Neuronal stem cell (in vitro differentiated cells): ENCODE results near the gene HES1.
A peak's percentile ranks its signal among the peaks of the same experiment; 100 is the strongest.

Experiments
- DNase-seq: peaks from one replicate; pipeline ENCODE4 v3.0.0-alpha.2; 2013; ENCODE audit warnings: low spot score
- H2AFZ ChIP-seq: one replicate; pipeline ENCODE4 v1.6.1; 2013; ENCODE audit warnings: mild to moderate bottlenecking, low read length, inconsistent platforms
- H2AK5ac ChIP-seq: 2 replicates; pipeline ENCODE4 v1.6.1; 2013; ENCODE audit warnings: low read depth, mild to moderate bottlenecking, inconsistent platforms, low read length, moderate library complexity, mixed read lengths
- H2BK120ac ChIP-seq: 2 replicates; pipeline ENCODE4 v1.6.1; 2013; ENCODE audit warnings: low read depth, mild to moderate bottlenecking, inconsistent platforms, low read length, moderate library complexity, mixed read lengths
- H2BK12ac ChIP-seq: one replicate; pipeline ENCODE4 v1.6.1; 2013; ENCODE audit warnings: low read length, inconsistent platforms
- H2BK15ac ChIP-seq: 2 replicates; pipeline ENCODE4 v1.6.1; 2013; ENCODE audit warnings: mild to moderate bottlenecking, low read length, inconsistent platforms, mixed read lengths
- H2BK5ac ChIP-seq: one replicate; pipeline ENCODE4 v1.6.1; 2013; ENCODE audit warnings: inconsistent platforms, mild to moderate bottlenecking, low read length, moderate library complexity
- H3K14ac ChIP-seq: one replicate; pipeline ENCODE4 v1.6.1; 2013; ENCODE audit warnings: low read length, inconsistent platforms
- H3K18ac ChIP-seq: 2 replicates; pipeline ENCODE4 v1.6.1; 2013; ENCODE audit warnings: low read length, inconsistent platforms
- H3K23ac ChIP-seq: 2 replicates; pipeline ENCODE4 v1.6.1; 2013; ENCODE audit warnings: low read depth, mild to moderate bottlenecking, mixed read lengths, low read length, inconsistent platforms; ENCODE audit not compliant: poor library complexity
- H3K27ac ChIP-seq: replicated peaks from 3 replicates; pipeline ENCODE4 v1.5.1; 2013; ENCODE audit warnings: low read length, inconsistent platforms
- H3K27me3 ChIP-seq, 3 experiments: 2 replicates each; pipeline ENCODE4 v1.6.1; 2013; ENCODE audit warnings: low read length in 3 of 3, mild to moderate bottlenecking in 2 of 3, inconsistent platforms in 1 of 3, low read depth in 1 of 3, mixed read lengths in 1 of 3, moderate library complexity in 1 of 3; ENCODE audit not compliant: control insufficient read depth in 3 of 3, insufficient read depth in 3 of 3
- H3K36me3 ChIP-seq, 2 donors: replicated peaks in 1 of 2; 2 replicates each; pipeline ENCODE4 v1.6.1; 2013; ENCODE audit warnings: low read length in 2 of 2; ENCODE audit not compliant: control insufficient read depth in 2 of 2, insufficient read depth in 2 of 2
- H3K4ac ChIP-seq: 2 replicates; pipeline ENCODE4 v1.6.1; 2013; ENCODE audit warnings: inconsistent platforms, mild to moderate bottlenecking, low read length, moderate library complexity
- H3K4me1 ChIP-seq, 2 donors: 1 replicate in 1 of 2; 2 replicates in 1 of 2; pipeline ENCODE4 v1.6.1; 2013; ENCODE audit warnings: low read length in 2 of 2, low read depth in 1 of 2; ENCODE audit not compliant: control insufficient read depth in 2 of 2, insufficient read depth in 1 of 2
- H3K4me2 ChIP-seq: one replicate; pipeline ENCODE4 v1.6.1; 2013; ENCODE audit warnings: mild to moderate bottlenecking, low read length, inconsistent platforms; ENCODE audit not compliant: insufficient read depth, poor library complexity, severe bottlenecking
- H3K4me3 ChIP-seq, 2 donors: 2 replicates each; pipeline ENCODE4 v1.5.1; 2013; ENCODE audit warnings: low read length in 2 of 2, mild to moderate bottlenecking in 2 of 2, inconsistent platforms in 1 of 2, moderate library complexity in 1 of 2
- H3K79me1 ChIP-seq: one replicate; pipeline ENCODE4 v1.6.1; 2013; ENCODE audit warnings: low read depth, mild to moderate bottlenecking, inconsistent platforms, low read length, moderate library complexity
- H3K9ac ChIP-seq: one replicate; pipeline ENCODE4 v1.6.1; 2013; ENCODE audit warnings: mild to moderate bottlenecking, low read depth, low read length, inconsistent platforms; ENCODE audit not compliant: poor library complexity
- H3K9me3 ChIP-seq, 2 donors: replicated peaks in 1 of 2; 2 replicates each; pipeline versions ENCODE3 to v1.6.1; 2013; ENCODE audit warnings: low read length in 2 of 2, mild to moderate bottlenecking in 2 of 2, inconsistent platforms in 1 of 2, low read depth in 1 of 2, mixed read lengths in 1 of 2, moderate library complexity in 1 of 2; ENCODE audit not compliant: control insufficient read depth in 2 of 2, insufficient read depth in 1 of 2
- H4K8ac ChIP-seq: one replicate; pipeline ENCODE4 v1.6.1; 2013; ENCODE audit warnings: low read depth, mild to moderate bottlenecking, inconsistent platforms, low read length, moderate library complexity
- H4K91ac ChIP-seq: one replicate; pipeline ENCODE4 v1.6.1; 2013; ENCODE audit warnings: low read length, low read depth, mild to moderate bottlenecking, inconsistent platforms; ENCODE audit not compliant: poor library complexity
- WGBS, 2 donors: extraction: QIAGEN DNeasy Blood & Tissue Kit; methylation state at CpG; one replicate each; pipeline ENCODE4 v1.1.7; 2013; ENCODE audit warnings: missing lambda C conversion rate in 2 of 2, mixed read lengths in 1 of 2; ENCODE audit not compliant: insufficient read length in 2 of 2, insufficient replicate concordance in 1 of 2; ENCODE audit errors: extremely low coverage in 2 of 2; 5-methylcytosine and 5-hydroxymethylcytosine counted together

The HES1 gene

DNA sequence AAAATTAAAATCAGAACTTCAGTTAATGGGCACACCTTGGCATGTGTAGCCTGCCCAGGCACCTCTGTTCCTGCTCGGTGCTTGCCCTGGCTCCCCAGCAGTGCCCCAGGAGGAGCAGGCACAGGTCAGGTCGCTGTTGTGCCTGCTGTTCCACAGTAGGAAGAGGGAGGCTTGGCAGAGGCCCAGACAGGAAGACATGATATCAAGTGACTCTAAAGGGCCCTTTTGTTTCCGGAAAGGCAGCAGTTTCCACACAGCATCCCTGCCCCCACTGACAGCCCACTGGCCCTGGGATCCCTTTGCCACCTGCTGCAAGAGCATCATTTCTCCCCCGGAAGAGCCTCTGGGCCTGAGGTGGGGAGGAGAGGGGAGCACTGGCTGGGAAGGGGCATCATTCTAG lies 40.5 kb upstream of the HES1 start:
- no peak overlapping the region for H3K9ac ChIP-seq
- H3K4me3 ChIP-seq, result no peak overlapping the region
- H2AFZ ChIP-seq, result peak overlapping the region; percentile 51
- no peak overlapping the region for H2BK120ac ChIP-seq
- H3K27ac ChIP-seq, result no peak overlapping the region
- no peak overlapping the region for H2BK15ac ChIP-seq
- WGBS, 2 donors, result no CpG with 5 or more reads among the region's 4 CpGs
- H3K18ac ChIP-seq, result peak overlapping the region; percentile 50
- no peak overlapping the region for H4K91ac ChIP-seq
- no peak overlapping the region for H3K23ac ChIP-seq
- H3K27me3 ChIP-seq, result peaks cover 0 to 8% (median 0%) of the 10 kb centered on the region in 3 experiments
- no peak overlapping the region for H3K4me2 ChIP-seq
- H3K9me3 ChIP-seq, result no peaks in the 10 kb centered on the region
- no peak overlapping the region for H3K4ac ChIP-seq
- peak overlapping the region; percentile 43 for H2AK5ac ChIP-seq
- no peak overlapping the region for H3K14ac ChIP-seq
- H3K4me1 ChIP-seq, result peaks cover 27 to 32% of the 10 kb centered on the region in 2 donors
- H3K36me3 ChIP-seq, result no peaks in the 10 kb centered on the region
- no peak overlapping the region for H2BK5ac ChIP-seq
- no peak overlapping the region for H2BK12ac ChIP-seq
- H4K8ac ChIP-seq, result no peak overlapping the region
- no peaks in the 10 kb centered on the region for H3K79me1 ChIP-seq
- no peak for DNase-seq

DNA sequence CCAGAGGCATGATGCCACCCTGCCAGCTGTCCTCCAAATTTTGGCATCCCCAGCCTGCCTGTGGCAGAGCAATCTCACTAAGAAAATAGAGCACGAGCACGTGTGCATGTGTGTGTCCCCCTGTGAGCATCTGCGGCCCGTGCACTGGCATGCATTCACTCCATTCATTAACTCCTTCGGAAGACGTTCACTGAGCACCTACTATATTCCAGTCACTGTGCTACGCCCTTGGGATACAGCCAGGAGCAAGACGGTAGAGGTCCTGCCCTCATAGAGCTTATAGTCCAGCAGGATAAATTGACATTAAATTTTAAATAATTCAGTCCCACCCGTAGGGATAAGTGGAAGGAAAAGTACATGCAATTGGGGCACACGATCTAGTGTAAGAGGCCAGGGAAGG lies 40.0 kb upstream of the HES1 start:
- Histone ChIP-seq H2BK5ac (no peak overlapping the region), H2BK15ac (no peak overlapping the region), H4K8ac (no peak overlapping the region), H3K18ac (peak overlapping the region; percentile 50), H2BK120ac (no peak overlapping the region), H2AFZ (no peak overlapping the region), H4K91ac (no peak overlapping the region), H3K23ac (no peak overlapping the region), H3K9ac (no peak overlapping the region), H3K27ac (no peak overlapping the region), H3K4me2 (no peak overlapping the region), H2AK5ac (peak overlapping the region; percentile 43), H3K27me3 (peaks cover 0 to 12% (median 0%) of the 10 kb centered on the region in 3 experiments), H3K14ac (peak overlapping the region; percentile 58), H3K79me1 (no peaks in the 10 kb centered on the region), H3K4me1 (peaks cover 23 to 31% of the 10 kb centered on the region in 2 donors), H3K4me3 (no peak overlapping the region), H3K4ac (no peak overlapping the region), H2BK12ac (no peak overlapping the region), H3K36me3 (no peaks in the 10 kb centered on the region), H3K9me3 (no peaks in the 10 kb centered on the region)
- WGBS, 2 donors, result no CpG with 5 or more reads among the region's 10 CpGs
- DNase-seq, result no peak

DNA sequence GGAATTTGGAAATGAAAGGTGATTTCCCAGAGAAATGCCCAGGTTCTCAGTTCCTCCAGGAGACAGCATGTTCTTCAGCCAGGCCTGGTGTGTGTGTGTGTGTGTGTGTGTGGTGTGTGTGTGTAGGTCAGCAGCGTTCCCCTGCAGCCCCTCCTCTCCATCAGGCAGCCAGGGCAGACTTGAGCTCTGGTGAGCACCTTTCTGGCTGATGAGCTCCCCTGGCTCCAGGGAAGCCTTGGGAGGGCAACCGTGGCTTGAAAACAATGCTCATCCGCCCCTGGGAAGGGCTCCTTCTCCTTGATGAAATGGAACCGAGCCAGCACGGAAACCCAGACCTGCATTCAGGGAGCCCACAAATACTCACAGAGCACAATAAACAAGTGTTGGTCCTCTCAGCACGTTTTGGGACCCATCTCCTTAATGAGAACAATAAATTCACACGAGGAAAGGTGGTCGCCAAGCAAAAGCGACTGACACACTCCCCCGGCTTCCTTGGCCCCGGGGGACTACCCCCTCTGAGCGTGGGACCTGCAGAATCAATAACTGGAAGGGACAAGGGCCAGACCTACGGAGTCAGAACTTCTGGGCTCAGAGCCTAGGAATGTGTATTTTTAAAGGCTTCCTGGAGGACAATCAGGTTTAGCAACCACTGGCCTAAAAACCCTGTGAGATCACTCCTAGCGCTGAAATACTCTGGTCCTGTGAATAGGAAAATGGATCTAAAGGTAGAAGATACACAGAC lies 38.6 kb upstream of the HES1 start:
- H3K9ac ChIP-seq, result no peak overlapping the region
- peaks cover 0 to 26% (median 0%) of the 10 kb centered on the region in 3 experiments for H3K27me3 ChIP-seq
- H3K4me1 ChIP-seq, result peaks cover 19 to 30% of the 10 kb centered on the region in 2 donors
- no peak overlapping the region for H3K27ac ChIP-seq
- H4K91ac ChIP-seq, result no peak overlapping the region
- no peaks in the 10 kb centered on the region for H3K9me3 ChIP-seq
- H3K14ac ChIP-seq, result no peak overlapping the region
- no peak overlapping the region for H2AK5ac ChIP-seq
- no peaks in the 10 kb centered on the region for H3K79me1 ChIP-seq
- no peak overlapping the region for H3K4ac ChIP-seq
- no peak overlapping the region for H3K4me2 ChIP-seq
- no peaks in the 10 kb centered on the region for H3K36me3 ChIP-seq
- no peak overlapping the region for H2BK5ac ChIP-seq
- H3K4me3 ChIP-seq, result no peak overlapping the region
- DNase-seq, result no peak
- H3K23ac ChIP-seq, result no peak overlapping the region
- H2AFZ ChIP-seq, result peak overlapping the region; percentile 71
- no peak overlapping the region for H3K18ac ChIP-seq
- no peak overlapping the region for H2BK15ac ChIP-seq
- H2BK120ac ChIP-seq, result no peak overlapping the region
- WGBS, 2 donors, result no CpG with 5 or more reads among the region's 14 CpGs
- H2BK12ac ChIP-seq, result no peak overlapping the region
- H4K8ac ChIP-seq, result no peak overlapping the region

DNA sequence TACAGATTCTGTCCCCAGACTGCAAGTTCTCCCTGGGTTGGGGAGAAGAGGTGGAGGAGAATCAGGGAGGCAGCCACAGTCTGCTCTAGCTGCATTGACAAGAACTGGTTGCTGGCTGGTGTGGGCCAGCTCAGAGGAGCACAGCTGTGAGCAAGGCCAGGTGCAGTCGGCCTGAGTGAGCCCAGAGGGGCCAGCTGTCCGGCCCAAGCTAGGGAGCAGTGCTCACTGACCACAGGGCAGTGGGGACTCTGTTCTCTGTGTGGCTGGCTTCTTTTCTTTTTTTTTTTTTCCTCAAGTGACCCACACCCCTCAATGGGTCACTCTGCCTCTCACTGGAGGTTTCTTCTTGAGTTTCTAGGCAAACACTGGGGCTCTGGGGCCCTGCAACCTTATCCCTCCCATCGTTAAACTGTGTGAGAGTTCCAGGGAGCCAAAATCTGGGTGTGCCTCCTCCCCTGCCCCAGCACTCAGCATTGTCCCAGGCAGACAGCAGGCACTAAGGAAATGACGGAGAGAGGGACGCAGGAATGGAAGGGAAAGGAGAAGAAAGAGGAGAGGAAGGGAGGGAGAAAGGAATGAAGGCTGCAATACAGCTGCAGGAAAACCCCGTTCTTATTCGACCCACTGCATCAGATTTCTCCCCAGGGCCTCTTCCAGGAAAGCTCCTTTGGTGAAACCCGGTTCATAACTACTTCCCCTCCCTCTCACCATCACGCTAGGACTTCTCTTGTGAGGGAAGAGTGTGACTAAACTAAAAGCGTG lies 37.7 kb upstream of the HES1 start:
- Histone ChIP-seq H3K4me2 (no peak overlapping the region), H2AFZ (peak overlapping the region; percentile 71), H3K4me3 (no peak overlapping the region), H3K23ac (no peak overlapping the region), H3K18ac (peak overlapping the region; percentile 49), H3K27ac (no peak overlapping the region), H3K9ac (peak overlapping the region; percentile 82), H3K4me1 (peaks cover 16 to 24% of the 10 kb centered on the region in 2 donors), H4K8ac (no peak overlapping the region), H3K27me3 (peaks cover 0 to 33% (median 0%) of the 10 kb centered on the region in 3 experiments), H3K36me3 (no peaks in the 10 kb centered on the region), H2BK5ac (no peak overlapping the region), H3K9me3 (no peaks in the 10 kb centered on the region), H2BK15ac (no peak overlapping the region), H3K79me1 (no peaks in the 10 kb centered on the region), H2AK5ac (no peak overlapping the region), H2BK120ac (no peak overlapping the region), H4K91ac (no peak overlapping the region), H2BK12ac (no peak overlapping the region), H3K14ac (no peak overlapping the region), H3K4ac (no peak overlapping the region)
- no CpG with 5 or more reads among the region's 10 CpGs for WGBS, 2 donors
- no peak for DNase-seq
